Activated naive CD8-positive, alpha-beta T cell treated with anti-CD3 and anti-CD28 coated beads, Interleukin-2, amount 10 ng/mL, durations not matched to agents 7 days and 5 days (primary cell): ENCODE data around the gene KIF12. TPM values are rescaled to one million over a fixed set of nuclear protein-coding genes. Genes with fewer than 3 reads are reported as not detected.

Experiments
- ATAC-seq: fragments of 150-1000 bp; cut with Tn5 transposase; one replicate; pipeline ENCODE4 v1.10.0; 2021; ENCODE audit warnings: low read depth, moderate library complexity
- POLR2A ChIA-PET: fragments of 350-600 bp; sonication (Branson Sonifier 250); formaldehyde crosslinking; loops from one replicate; lab custom pipeline; 2021; ENCODE audit warnings: antibody characterized with exemption; lab: Charles Lee
- DNase-seq: peaks from one replicate; pipeline ENCODE4 v3.0.0; 2021
- H3K27ac Mint-ChIP-seq: one replicate; pipeline ENCODE4 v1.8.0; 2022; ENCODE audit warnings: mild to moderate bottlenecking, mixed read lengths
- H3K27me3 Mint-ChIP-seq: one replicate; pipeline ENCODE4 v1.8.0; 2022; ENCODE audit warnings: mild to moderate bottlenecking, moderate library complexity, mixed read lengths
- H3K36me3 Mint-ChIP-seq: one replicate; pipeline ENCODE4 v1.8.0; 2021; ENCODE audit warnings: mild to moderate bottlenecking, mixed read lengths
- H3K4me1 Mint-ChIP-seq: one replicate; pipeline ENCODE4 v1.8.0; 2021; ENCODE audit warnings: mixed read lengths
- H3K4me3 Mint-ChIP-seq: one replicate; pipeline ENCODE4 v1.8.0; 2022; ENCODE audit warnings: mild to moderate bottlenecking, moderate library complexity, mixed read lengths
- H3K9me3 Mint-ChIP-seq: one replicate; pipeline ENCODE4 v1.8.0; 2021; ENCODE audit warnings: mixed read lengths
- total RNA-seq, 2 experiments: library from RNA; stranded (reverse); gene quantifications; one replicate each; pipeline ENCODE4 v1.2.3, GENCODE V29; 2021

The KIF12 gene
- total RNA-seq, 2 experiments from 2014 or later = not detected

GRCh38 chr9:114105236-114105635 is 6.1 kb upstream of the KIF12 start:
- no peak overlapping the region for H3K27ac Mint-ChIP-seq
- no peaks in the 10 kb centered on the region for H3K36me3 Mint-ChIP-seq
- no peak for ATAC-seq
- POLR2A ChIA-PET = no interaction called here
- H3K4me3 Mint-ChIP-seq = no peak overlapping the region
- H3K4me1 Mint-ChIP-seq = no peaks in the 10 kb centered on the region
- peaks cover 41% of the 10 kb centered on the region for H3K27me3 Mint-ChIP-seq
- no peak for DNase-seq
- H3K9me3 Mint-ChIP-seq = peaks cover 2% of the 10 kb centered on the region

- Mint-ChIP-seq H3K9me3 (peaks cover 2% of the 10 kb centered on the region), H3K36me3 (no peaks in the 10 kb centered on the region), H3K27ac (no peak overlapping the region), H3K4me1 (no peaks in the 10 kb centered on the region), H3K27me3 (peaks cover 45% of the 10 kb centered on the region), H3K4me3 (no peak overlapping the region)
- POLR2A ChIA-PET = interaction anchor here (0.7 kb wide), 1 partner anchor 13 kb away, joined by 6 read pairs; no protein-coding TSS in a partner anchor
- no peak for ATAC-seq
- no peak for DNase-seq
Observed at GRCh38 chr9:114102484-114102883, 3.4 kb upstream of the KIF12 start.

DNA sequence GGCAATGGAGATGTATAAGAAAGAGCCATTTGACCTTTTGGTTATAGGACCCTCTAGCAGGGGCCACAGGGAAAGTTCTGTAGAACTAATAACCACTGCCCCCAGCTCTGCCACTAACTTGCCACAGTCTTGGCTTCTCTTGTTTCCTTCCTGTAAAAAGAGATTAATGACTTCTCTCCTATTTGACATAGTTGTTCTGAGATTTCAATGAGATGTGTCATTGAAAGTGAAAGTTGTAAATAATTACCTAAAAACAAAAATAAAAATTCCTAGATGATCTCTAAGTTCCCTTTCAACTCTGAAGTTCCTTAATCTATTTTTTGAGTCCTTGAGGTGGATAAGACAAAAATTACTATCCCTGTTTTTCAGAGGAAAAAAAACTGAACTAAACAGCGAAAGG is 1.4 kb upstream of the KIF12 start:
- Mint-ChIP-seq H3K9me3 (peaks cover 2% of the 10 kb centered on the region), H3K27ac (no peak overlapping the region), H3K27me3 (peaks cover 52% of the 10 kb centered on the region), H3K4me1 (peaks cover 1% of the 10 kb centered on the region), H3K36me3 (no peaks in the 10 kb centered on the region), H3K4me3 (no peak overlapping the region)
- no peak for DNase-seq
- no peak for ATAC-seq
- POLR2A ChIA-PET = no interaction called here

DNA sequence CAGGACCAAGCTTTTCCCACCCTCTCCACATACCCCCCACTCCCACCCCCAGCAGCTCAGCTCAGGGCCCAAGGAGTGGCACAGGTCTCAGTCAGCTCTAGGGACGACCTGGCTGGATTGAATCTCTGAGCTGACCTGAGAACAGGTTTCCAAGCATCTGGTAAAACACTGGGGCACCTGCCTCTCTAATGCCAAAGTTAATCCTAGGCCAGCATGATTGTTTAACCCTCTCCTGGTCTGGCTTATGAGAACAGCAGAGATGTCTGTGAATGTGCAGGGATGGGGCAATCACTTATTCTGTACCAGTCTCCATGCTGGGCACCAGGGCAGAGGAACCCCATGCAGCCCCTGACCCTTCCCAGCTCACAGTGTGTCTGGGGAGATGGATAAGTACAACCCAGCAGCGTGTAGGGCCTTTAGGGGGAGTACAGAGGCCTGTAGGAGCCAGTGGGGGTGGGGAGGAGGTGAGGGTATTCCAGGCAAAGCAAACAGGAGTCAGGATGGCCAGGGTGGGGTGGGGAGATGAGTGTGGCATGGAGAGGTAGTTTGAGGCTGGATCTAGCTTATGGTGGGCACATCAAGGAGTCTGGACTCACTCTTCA is 678 bp upstream of the KIF12 start:
- Mint-ChIP-seq H3K27me3 (peaks cover 46% of the 10 kb centered on the region), H3K36me3 (no peaks in the 10 kb centered on the region), H3K9me3 (peaks cover 2% of the 10 kb centered on the region), H3K27ac (no peak overlapping the region), H3K4me3 (no peak overlapping the region), H3K4me1 (peaks cover 1% of the 10 kb centered on the region)
- DNase-seq (no peak), ATAC-seq (no peak)
- POLR2A ChIA-PET = no interaction called here

DNA sequence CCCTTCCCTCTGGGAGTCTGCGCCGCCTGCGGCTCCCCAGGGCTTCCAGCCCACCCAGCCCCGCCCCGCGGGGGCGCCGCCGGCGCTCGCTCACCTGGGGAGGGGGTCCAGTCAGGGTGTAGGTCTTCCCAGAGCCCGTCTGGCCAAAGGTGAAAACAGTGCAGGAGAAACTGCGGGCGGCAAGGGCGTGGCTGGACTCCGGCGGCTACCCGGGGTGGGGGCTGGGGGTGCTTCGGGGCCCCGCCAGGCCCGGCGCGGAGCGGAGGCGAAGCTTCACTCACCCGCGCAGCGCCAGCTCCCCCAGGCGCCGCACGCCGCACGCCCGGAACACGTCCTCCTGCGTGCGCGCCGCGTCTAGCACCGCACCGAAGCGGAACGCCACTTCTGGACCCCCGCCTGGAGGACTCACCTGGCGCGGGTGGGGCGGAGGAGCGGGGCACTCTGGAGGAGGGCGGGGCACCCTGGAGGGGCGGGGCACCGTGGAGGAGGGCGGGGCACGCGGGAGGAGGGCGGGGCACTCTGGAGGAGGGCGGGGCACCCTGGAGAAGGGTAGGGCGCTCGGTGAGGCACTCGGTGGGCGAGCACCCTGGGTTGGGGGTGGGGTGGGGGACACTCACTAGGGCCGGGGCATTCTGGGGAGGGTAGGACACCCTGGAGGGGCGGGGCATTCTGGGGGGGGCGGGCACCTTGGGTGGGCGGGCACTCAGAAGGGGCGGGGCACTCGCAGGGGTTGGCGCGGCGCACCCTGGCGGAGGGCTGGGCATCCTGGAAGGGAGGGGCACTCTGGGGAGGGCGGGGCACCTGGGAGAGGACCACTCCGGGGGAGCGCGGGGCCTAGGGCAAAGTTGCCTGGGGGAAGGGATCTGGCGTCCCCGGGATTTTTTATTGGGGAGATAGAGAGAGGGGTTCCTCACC is 814 bp downstream of the KIF12 start:
- peaks cover 1% of the 10 kb centered on the region for H3K4me1 Mint-ChIP-seq
- peaks cover 36% of the 10 kb centered on the region for H3K27me3 Mint-ChIP-seq
- POLR2A ChIA-PET = no interaction called here
- H3K27ac Mint-ChIP-seq = no peak overlapping the region
- H3K4me3 Mint-ChIP-seq = no peak overlapping the region
- ATAC-seq (peak; percentile 65), DNase-seq (peak; percentile 49)
- no peaks in the 10 kb centered on the region for H3K36me3 Mint-ChIP-seq
- H3K9me3 Mint-ChIP-seq = peaks cover 2% of the 10 kb centered on the region

GRCh38 chr9:114097613-114098020 is 1.5 kb downstream of the KIF12 start:
- POLR2A ChIA-PET = no interaction called here
- peaks cover 1% of the 10 kb centered on the region for H3K4me1 Mint-ChIP-seq
- H3K9me3 Mint-ChIP-seq = peaks cover 2% of the 10 kb centered on the region
- peaks cover 32% of the 10 kb centered on the region for H3K27me3 Mint-ChIP-seq
- ATAC-seq (no peak), DNase-seq (no peak)
- H3K4me3 Mint-ChIP-seq = peak overlapping the region; percentile 1
- H3K36me3 Mint-ChIP-seq = no peaks in the 10 kb centered on the region
- H3K27ac Mint-ChIP-seq = no peak overlapping the region

- Mint-ChIP-seq H3K27me3 (peaks cover 30% of the 10 kb centered on the region), H3K27ac (no peak overlapping the region), H3K36me3 (no peaks in the 10 kb centered on the region), H3K4me1 (peaks cover 1% of the 10 kb centered on the region), H3K9me3 (peaks cover 2% of the 10 kb centered on the region), H3K4me3 (no peak overlapping the region)
- DNase-seq = no peak
- no peak for ATAC-seq
- POLR2A ChIA-PET = no interaction called here
Observed at GRCh38 chr9:114096866-114097612, 2.1 kb downstream of the KIF12 start.

DNA sequence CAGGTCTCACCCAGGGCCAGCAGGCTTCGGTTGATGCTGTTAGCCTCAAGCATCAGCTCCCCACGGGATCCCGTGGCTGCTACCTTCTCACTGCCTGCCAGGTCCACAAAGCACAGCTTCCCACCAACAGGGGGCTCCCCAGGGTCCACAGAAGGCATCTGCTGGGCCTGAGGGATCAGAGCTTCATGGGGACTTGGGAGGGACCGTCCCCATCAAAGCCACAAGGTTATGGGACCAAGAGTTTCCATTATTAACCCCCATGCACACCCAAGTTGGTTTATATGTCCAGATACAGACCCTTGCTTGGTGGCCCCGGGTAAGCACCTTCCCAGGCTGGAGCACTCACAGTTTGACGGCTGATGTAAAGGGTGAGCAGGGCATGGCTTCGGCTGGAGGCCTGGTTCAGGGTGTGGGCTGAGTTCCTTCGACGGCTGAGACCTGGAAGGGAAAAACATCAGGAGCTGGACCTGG is 3.0 kb downstream of the KIF12 start:
- ATAC-seq = no peak
- Mint-ChIP-seq H3K27ac (no peak overlapping the region), H3K9me3 (no peaks in the 10 kb centered on the region), H3K36me3 (no peaks in the 10 kb centered on the region), H3K27me3 (peaks cover 28% of the 10 kb centered on the region), H3K4me1 (peaks cover 1% of the 10 kb centered on the region), H3K4me3 (no peak overlapping the region)
- POLR2A ChIA-PET = no interaction called here
- DNase-seq = no peak

DNA sequence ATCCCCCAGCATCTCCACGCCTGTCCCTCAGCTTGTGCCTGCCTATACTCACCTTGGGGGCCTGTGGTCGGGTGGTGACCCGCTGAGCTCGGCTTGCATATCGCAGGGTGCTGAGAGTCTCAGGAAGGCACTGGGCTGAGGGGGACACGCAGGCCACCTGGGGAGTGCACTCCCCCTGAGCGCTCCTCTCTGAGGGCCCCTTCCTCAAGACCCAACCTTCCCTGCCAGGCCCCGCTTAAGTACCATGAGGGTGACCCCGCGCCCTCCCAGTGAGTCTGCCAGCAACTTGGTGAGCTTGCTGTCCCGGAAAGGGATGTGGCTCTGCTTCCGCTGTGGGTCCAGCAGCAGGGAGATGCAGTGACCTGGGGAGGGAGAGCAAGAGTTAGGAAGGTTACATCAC is 4.1 kb downstream of the KIF12 start:
- ATAC-seq = no peak
- Mint-ChIP-seq H3K4me3 (no peak overlapping the region), H3K27ac (no peak overlapping the region), H3K4me1 (peaks cover 1% of the 10 kb centered on the region), H3K36me3 (no peaks in the 10 kb centered on the region), H3K27me3 (peaks cover 25% of the 10 kb centered on the region), H3K9me3 (no peaks in the 10 kb centered on the region)
- POLR2A ChIA-PET = no interaction called here
- no peak for DNase-seq

DNA sequence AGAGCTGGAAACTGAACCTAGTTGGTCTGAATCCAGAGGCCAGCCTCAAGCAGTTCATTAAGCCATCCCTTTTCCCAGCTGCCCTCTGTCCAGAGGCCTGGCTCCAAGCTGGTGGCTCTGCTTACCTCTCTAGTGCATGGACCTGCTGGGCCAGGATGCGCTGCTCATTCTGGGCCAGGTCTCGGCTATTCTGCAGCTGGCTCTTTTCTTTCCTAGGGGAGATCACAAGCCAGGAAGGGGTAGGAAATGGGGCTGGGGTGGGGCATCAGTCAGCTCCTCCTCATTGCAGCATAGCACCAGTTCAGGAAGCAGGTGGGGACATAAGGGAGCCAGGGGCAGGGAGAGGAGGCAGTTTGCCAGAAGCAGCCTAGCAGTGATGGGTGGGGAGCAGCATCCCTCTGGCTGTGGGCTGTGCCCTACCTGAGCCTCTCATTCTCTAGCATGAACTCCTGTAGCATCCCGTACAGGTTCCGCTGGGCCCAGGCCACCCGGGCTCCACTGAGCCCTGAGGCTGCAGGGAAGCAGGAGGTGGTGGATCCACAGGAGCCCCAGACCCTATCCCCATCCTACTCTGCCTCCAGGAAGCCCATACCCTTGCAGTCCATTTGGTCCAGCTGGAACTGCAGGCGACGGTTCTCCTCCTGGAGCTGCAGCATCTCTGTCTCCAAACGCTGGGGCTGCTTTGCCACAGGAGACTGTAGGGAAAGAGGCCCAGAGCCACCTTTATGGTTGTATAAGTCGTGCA is 5.2 kb downstream of the KIF12 start:
- DNase-seq (no peak), ATAC-seq (no peak)
- no peaks in the 10 kb centered on the region for H3K36me3 Mint-ChIP-seq
- H3K4me1 Mint-ChIP-seq = peaks cover 1% of the 10 kb centered on the region
- H3K4me3 Mint-ChIP-seq = no peak overlapping the region
- H3K27me3 Mint-ChIP-seq = peaks cover 20% of the 10 kb centered on the region
- no peaks in the 10 kb centered on the region for H3K9me3 Mint-ChIP-seq
- POLR2A ChIA-PET = no interaction called here
- no peak overlapping the region for H3K27ac Mint-ChIP-seq

- ATAC-seq (no peak), DNase-seq (no peak)
- H3K27me3 Mint-ChIP-seq = peaks cover 19% of the 10 kb centered on the region
- no peaks in the 10 kb centered on the region for H3K36me3 Mint-ChIP-seq
- no peak overlapping the region for H3K27ac Mint-ChIP-seq
- POLR2A ChIA-PET = no interaction called here
- no peak overlapping the region for H3K4me3 Mint-ChIP-seq
- H3K9me3 Mint-ChIP-seq = no peaks in the 10 kb centered on the region
- H3K4me1 Mint-ChIP-seq = peaks cover 1% of the 10 kb centered on the region
Observed at GRCh38 chr9:114093031-114093471, 6.0 kb downstream of the KIF12 start.

DNA sequence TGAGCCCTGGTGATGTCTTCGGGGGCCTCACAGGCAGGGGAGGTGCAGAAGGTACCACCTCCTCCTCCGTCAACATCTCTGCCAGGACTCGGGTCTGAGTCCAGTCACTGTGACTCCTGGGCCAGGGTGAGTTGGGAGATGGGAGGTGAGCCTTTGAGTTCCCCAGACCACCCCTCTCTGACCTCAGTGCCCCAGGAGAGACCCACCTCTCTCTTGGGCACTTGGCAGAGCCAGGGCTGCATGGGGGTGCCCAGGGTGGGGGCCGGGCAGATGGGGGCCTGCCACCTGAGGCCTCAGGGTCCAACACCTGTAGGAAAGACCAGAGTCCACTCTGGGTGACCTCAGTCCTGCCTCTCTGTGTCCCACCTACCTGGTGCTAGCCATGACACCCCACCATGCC is 6.8 kb downstream of the KIF12 start:
- Mint-ChIP-seq H3K27me3 (peaks cover 15% of the 10 kb centered on the region), H3K27ac (no peak overlapping the region), H3K9me3 (no peaks in the 10 kb centered on the region), H3K4me3 (no peak overlapping the region), H3K36me3 (no peaks in the 10 kb centered on the region), H3K4me1 (peaks cover 1% of the 10 kb centered on the region)
- no peak for ATAC-seq
- DNase-seq = no peak
- POLR2A ChIA-PET = no interaction called here

DNA sequence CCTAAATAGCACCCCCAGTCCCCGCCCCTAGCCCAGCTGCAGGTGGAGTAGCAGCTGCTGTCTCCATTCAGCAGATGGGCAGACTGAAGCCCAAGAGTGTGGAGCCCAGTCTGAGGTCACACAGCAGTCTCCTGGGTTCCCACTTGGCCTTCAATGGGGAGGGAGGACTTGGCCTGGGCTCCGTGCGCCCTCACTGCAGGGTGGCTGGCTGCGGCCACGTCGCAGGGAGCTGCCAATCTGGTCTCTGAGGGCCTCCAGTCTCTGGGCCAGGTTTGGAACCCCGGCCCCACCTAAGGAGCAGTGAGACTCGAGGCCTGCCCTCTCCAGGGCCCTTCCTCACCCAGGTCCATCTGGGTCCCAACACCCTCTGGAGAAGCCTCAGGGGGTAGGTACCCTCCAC is 7.4 kb downstream of the KIF12 start:
- Mint-ChIP-seq H3K27me3 (peaks cover 9% of the 10 kb centered on the region), H3K4me1 (no peaks in the 10 kb centered on the region), H3K9me3 (no peaks in the 10 kb centered on the region), H3K36me3 (no peaks in the 10 kb centered on the region), H3K4me3 (no peak overlapping the region), H3K27ac (no peak overlapping the region)
- ATAC-seq = no peak
- POLR2A ChIA-PET = no interaction called here
- no peak for DNase-seq
